ENCODE measurements around the gene AADAC.
A peak's percentile ranks its signal among the peaks of the same experiment; 100 is the strongest.
"Not testable (repeated sequence)": the region's sequence is repeated elsewhere in the genome, so short reads cannot be mapped to it uniquely, and the experiment has no call there.

AADAC gene

DNA sequence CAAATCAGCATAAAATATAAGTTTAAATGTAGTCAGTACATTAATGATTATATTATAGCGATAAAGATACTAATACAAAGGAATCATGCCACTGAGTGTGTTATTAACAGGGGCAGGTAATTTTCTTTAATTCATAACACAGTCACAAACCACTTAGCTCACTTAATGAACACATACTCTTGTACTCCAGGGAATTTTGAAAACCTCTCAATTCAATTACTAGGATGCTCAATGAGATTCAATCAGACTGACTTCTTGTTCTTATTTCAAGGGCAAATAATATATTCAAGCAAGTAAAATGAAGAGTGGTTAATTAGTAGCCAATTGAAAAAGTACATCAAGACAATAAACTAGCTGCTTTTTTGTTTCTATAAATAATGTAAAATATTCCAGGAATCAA, 53.8 kb downstream of the AADAC start:
- H3K4me1 ChIP-seq = peaks cover 0 to 21% (median 0%) of the 10 kb centered on the region in 4 donors
- H3K36me3 ChIP-seq = no peaks in the 10 kb centered on the region
- no peak overlapping the region for H3K27ac ChIP-seq
- no peaks in the 10 kb centered on the region for H3K27me3 ChIP-seq
- H3K9me3 ChIP-seq = no peaks in the 10 kb centered on the region
- DNase-seq = no peak
- TF ChIP-seq, protein P1, sequence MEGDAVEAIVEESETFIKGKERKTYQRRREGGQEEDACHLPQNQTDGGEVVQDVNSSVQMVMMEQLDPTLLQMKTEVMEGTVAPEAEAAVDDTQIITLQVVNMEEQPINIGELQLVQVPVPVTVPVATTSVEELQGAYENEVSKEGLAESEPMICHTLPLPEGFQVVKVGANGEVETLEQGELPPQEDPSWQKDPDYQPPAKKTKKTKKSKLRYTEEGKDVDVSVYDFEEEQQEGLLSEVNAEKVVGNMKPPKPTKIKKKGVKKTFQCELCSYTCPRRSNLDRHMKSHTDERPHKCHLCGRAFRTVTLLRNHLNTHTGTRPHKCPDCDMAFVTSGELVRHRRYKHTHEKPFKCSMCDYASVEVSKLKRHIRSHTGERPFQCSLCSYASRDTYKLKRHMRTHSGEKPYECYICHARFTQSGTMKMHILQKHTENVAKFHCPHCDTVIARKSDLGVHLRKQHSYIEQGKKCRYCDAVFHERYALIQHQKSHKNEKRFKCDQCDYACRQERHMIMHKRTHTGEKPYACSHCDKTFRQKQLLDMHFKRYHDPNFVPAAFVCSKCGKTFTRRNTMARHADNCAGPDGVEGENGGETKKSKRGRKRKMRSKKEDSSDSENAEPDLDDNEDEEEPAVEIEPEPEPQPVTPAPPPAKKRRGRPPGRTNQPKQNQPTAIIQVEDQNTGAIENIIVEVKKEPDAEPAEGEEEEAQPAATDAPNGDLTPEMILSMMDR (IDR thresholded peaks at IDR 0.05) = no peak
- no peak overlapping the region for H3K4me3 ChIP-seq
- intact Hi-C loops (cut with DNase I; ENCODE audit: low total_unique reads) = no loop called here

DNA sequence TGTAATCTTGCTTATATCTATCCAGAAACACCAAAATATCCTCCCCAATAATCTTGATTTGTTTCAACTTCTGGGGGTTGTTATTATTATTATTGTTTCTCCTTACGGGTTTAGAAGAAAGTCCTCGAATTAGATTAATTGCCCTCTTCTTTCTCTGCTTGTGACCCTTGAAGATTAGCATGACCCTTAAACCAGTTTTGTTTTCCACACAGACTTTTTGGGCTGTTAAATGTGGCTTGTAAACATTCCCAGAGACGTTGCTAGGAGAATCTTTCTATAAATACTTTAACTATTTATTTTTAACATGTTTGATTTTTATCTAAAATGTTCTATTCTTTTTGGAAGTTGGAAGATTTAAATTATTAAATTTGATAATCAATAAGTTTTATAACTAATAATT, 55.3 kb downstream of the AADAC start:
- intact Hi-C loops (cut with DNase I; ENCODE audit: low total_unique reads) = no loop called here
- Histone ChIP-seq H3K36me3 (no peaks in the 10 kb centered on the region), H3K27me3 (no peaks in the 10 kb centered on the region), H3K4me3 (no peak overlapping the region), H3K27ac (no peak overlapping the region), H3K4me1 (peaks cover 0 to 15% (median 0%) of the 10 kb centered on the region in 4 donors), H3K9me3 (no peaks in the 10 kb centered on the region)
- no peak for DNase-seq
- TF ChIP-seq, protein P1 (IDR thresholded peaks at IDR 0.05) = no peak

DNA sequence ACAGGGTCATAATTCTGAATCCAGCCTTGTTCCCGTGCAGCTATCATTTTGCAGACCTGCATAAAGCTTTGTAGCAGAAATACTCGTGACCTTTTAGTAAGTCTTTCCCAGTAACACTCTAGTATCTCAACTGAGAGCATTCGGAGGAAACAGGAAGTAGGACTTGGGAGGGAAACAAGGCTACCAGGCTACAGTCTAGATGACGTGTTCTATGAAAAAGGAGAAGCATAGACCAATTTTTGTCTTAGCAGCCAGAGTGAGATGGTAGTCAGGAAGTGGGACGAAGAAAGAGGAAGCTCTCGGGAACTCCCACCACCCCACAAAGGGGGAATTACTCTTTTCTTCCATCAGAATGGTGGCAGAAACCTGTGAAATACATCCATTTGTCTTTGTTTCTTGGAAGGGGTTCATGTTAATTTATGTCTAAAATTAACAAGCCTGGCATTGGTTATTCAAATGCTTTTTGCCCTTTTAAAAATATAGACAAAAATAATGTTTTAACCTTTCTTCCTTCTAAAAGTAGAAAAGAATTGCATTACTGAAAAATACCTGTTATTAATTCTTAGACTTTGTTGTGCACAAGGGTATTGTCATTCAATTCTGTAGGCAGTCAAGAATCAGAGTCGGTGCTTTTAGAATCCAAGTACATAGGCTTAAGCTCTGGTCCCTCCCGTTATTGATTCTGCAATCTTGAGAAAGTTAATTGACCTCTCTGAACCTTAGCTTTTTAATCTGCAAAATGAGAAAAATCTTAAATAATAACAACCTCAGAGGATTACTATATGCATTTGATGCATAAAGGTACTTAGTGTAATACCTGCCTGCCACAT, 57.9 kb downstream of the AADAC start:
- no peak overlapping the region for H3K4me3 ChIP-seq
- H3K4me1 ChIP-seq = peaks cover 0 to 5% (median 0%) of the 10 kb centered on the region in 4 donors
- H3K36me3 ChIP-seq = no peaks in the 10 kb centered on the region
- DNase-seq = no peak
- intact Hi-C loops (cut with DNase I; ENCODE audit: low total_unique reads) = no loop called here
- no peaks in the 10 kb centered on the region for H3K9me3 ChIP-seq
- no peaks in the 10 kb centered on the region for H3K27me3 ChIP-seq
- H3K27ac ChIP-seq = peak overlapping the region in 1 of 2 donors; percentile 0
- TF ChIP-seq, protein P1 (IDR thresholded peaks at IDR 0.05) = no peak

DNA sequence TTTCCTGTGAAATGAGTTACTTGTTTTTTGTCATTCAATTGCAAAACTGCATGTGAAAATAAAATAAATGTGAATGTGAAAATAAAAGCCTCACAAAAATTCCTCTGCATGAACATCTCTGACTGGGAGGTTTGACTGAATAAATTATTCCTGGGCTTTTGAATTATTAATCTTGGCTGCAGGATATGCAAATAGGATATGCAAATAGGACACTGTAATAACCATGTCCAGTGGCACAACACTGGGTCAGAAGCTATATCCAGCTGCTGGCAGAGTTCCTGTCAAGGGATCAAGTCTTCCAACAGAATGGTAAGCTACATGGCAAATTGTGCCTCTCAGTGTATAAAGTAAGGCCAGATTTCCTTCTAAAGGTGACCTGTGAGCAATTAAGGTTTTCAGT, 59.5 kb downstream of the AADAC start, which contains the start of gene SUCNR1:
Gene SUCNR1, plus strand, starts transcription at position 246 of the 400 bp plus-strand sequence. CDS start 6,250 bp downstream, outside the sequence.
- H3K9me3 ChIP-seq = no peaks in the 10 kb centered on the region
- intact Hi-C loops (cut with DNase I; ENCODE audit: low total_unique reads) = no loop called here
- no peaks in the 10 kb centered on the region for H3K27me3 ChIP-seq
- H3K27ac ChIP-seq = no peak within 1 kb of the TSS
- no peaks in the 10 kb centered on the region for H3K36me3 ChIP-seq
- H3K4me3 ChIP-seq = no peak within 1 kb of the TSS
- DNase-seq = no peak
- TF ChIP-seq, protein P1 (IDR thresholded peaks at IDR 0.05) = no peak
- peaks cover 0 to 8% (median 0%) of the 10 kb centered on the region in 4 donors for H3K4me1 ChIP-seq

DNA sequence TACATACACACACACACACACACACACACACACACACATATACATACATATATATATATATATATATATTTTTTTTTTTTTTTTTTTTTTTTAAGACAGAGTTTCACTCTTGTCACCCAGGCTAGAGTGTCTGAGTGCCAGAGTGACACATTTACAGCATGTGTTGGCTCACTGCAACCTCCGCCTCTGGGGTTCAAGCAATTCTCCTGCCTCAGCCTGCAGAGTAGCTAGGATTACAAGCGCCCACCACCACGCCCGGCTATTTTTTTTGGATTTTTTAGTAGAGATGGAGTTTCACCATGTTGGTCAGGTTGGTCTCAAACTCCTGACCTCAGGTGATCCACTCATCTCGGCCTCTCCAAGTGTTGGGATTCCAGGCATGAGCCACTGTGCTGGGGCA, 60.2 kb downstream of the AADAC start:
- H3K27ac ChIP-seq; intact Hi-C loops (cut with DNase I; ENCODE audit: low total_unique reads): not testable (repeated sequence)

DNA sequence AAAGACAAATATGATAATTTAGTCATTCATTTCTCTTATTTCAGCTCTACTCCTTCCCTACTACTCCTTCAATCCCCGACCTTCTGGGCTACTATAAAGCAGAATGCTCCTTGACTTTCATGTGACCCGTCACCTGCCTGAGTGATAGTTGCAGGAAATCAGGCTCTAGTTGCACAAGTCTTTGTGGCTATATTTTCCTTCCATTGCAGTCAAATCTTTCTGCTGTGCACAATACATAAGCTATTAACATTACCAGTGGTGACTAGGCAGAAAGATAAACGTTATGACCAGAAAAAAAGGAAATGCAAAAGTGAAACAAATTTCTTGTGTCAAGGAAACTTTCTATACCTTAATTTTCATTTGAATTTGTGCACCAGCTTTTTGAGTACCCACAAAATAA, 61.8 kb downstream of the AADAC start:
- H3K27me3 ChIP-seq = no peaks in the 10 kb centered on the region
- no peak for DNase-seq
- H3K9me3 ChIP-seq = no peaks in the 10 kb centered on the region
- peaks cover 0 to 25% (median 2%) of the 10 kb centered on the region in 4 donors for H3K4me1 ChIP-seq
- no peak overlapping the region for H3K4me3 ChIP-seq
- no peaks in the 10 kb centered on the region for H3K36me3 ChIP-seq
- TF ChIP-seq, protein P1 (IDR thresholded peaks at IDR 0.05) = no peak
- H3K27ac ChIP-seq = no peak overlapping the region
- intact Hi-C loops (cut with DNase I; ENCODE audit: low total_unique reads) = no loop called here

More for the DNA sequence above, 60.2 kb downstream of the AADAC start:
- not testable (repeated sequence) for H3K36me3 ChIP-seq, H3K27me3 ChIP-seq, H3K9me3 ChIP-seq, DNase-seq, H3K4me3 ChIP-seq
- peaks cover 0 to 12% (median 2%) of the 10 kb centered on the region in 4 donors for H3K4me1 ChIP-seq

Measured in tibial artery (tissue), 4 donors.